NT2/D1 (cell line): ENCODE results near the gene ERICH3.

Source experiments
- DNase-seq: peaks from one replicate; pipeline ENCODE4 v3.0.0-alpha.2; 2011; ENCODE audit warnings: low read depth, low spot score
- H3K27me3 ChIP-seq: 2 replicates; pipeline ENCODE4 v1.6.0; 2011; ENCODE audit warnings: mild to moderate bottlenecking; ENCODE audit not compliant: insufficient read length, insufficient read depth
- H3K36me3 ChIP-seq: 2 replicates; pipeline ENCODE4 v1.6.1; 2011; ENCODE audit warnings: mild to moderate bottlenecking, low read length, mixed read lengths; ENCODE audit not compliant: insufficient read depth, insufficient read length
- H3K4me1 ChIP-seq: 2 replicates; pipeline ENCODE4 v1.5.1; 2011; ENCODE audit not compliant: insufficient read depth, insufficient read length
- H3K4me3 ChIP-seq: 2 replicates; pipeline ENCODE4 v1.5.1; 2011; ENCODE audit warnings: low read depth; ENCODE audit not compliant: insufficient read length
- H3K9ac ChIP-seq: 2 replicates; pipeline ENCODE4 v1.6.0; 2011; ENCODE audit warnings: low read depth; ENCODE audit not compliant: insufficient read length
- H3K9me3 ChIP-seq: 2 replicates; pipeline ENCODE4 v1.5.1; 2011; ENCODE audit warnings: mild to moderate bottlenecking, low read length; ENCODE audit not compliant: insufficient read depth
- SUZ12 ChIP-seq: IDR thresholded peaks from 2 replicates; pipeline ENCODE4 v1.6.1; 2011; ENCODE audit not compliant: insufficient read length, insufficient read depth; ENCODE audit errors: extremely low read depth
- YY1 ChIP-seq: IDR thresholded peaks from 2 replicates; pipeline ENCODE4 v1.6.1; 2011; ENCODE audit not compliant: insufficient read length, insufficient read depth
- ZNF274 ChIP-seq: IDR thresholded peaks from 2 replicates; pipeline ENCODE4 v1.6.1; 2011; ENCODE audit warnings: mild to moderate bottlenecking, low read depth, low read length

The ERICH3 gene

GRCh38 chr1:74689621-74690363 lies 16.2 kb upstream of the ERICH3 start:
- no peaks in the 10 kb centered on the region for H3K4me1 ChIP-seq
- DNase-seq, result peak; percentile 63
- TF ChIP-seq ZNF274 (no peak), YY1 (no peak), SUZ12 (no peak)
- no peaks in the 10 kb centered on the region for H3K9me3 ChIP-seq
- H3K4me3 ChIP-seq, result no peak overlapping the region
- no peaks in the 10 kb centered on the region for H3K27me3 ChIP-seq
- H3K9ac ChIP-seq, result no peak overlapping the region
- no peaks in the 10 kb centered on the region for H3K36me3 ChIP-seq

DNA sequence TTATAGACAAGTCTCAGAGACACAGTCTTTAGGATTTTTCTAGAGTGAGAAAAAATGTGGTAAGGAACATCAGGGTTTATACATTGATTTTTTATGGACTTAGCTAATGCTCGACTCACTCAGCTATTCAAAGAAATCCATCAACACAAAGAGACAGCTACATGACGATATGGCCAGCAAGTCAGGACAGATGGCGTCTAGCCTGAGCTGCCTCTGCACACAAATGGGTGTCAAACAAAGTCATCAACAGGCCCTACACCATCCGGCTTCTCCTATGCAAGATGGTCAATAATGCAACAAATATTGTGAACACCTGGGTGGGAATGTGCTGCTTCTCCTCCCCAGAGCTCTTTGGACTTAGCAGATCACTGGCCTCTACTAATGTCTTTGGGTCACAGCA lies 13.3 kb upstream of the ERICH3 start:
- TF ChIP-seq YY1 (no peak), ZNF274 (no peak), SUZ12 (no peak)
- no peaks in the 10 kb centered on the region for H3K4me1 ChIP-seq
- no peaks in the 10 kb centered on the region for H3K27me3 ChIP-seq
- no peak for DNase-seq
- no peaks in the 10 kb centered on the region for H3K9me3 ChIP-seq
- H3K9ac ChIP-seq, result no peak overlapping the region
- H3K4me3 ChIP-seq, result no peak overlapping the region
- H3K36me3 ChIP-seq, result no peaks in the 10 kb centered on the region

DNA sequence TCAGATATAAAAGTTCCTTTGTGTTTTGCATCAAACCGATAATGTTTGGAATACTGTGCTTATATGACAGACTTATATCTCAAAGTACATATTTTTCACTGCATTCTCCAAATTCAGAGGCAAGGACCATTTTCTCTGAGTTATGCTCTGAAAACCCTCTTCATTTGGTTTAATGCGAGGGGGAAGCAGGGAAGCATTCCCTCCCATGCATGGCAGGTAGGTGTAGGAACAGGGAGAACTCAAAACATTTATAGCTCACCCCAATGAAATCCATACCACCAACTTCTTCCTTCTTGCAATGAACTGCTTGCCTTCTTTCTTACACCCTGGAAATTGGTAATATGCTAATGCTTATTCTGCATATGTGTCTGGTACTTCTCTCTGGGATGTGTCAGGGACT lies 10.7 kb upstream of the ERICH3 start:
- Histone ChIP-seq H3K9ac (no peak overlapping the region), H3K4me1 (no peaks in the 10 kb centered on the region), H3K36me3 (no peaks in the 10 kb centered on the region), H3K27me3 (no peaks in the 10 kb centered on the region), H3K9me3 (no peaks in the 10 kb centered on the region), H3K4me3 (no peak overlapping the region)
- TF ChIP-seq ZNF274 (no peak), SUZ12 (no peak), YY1 (no peak)
- no peak for DNase-seq

DNA sequence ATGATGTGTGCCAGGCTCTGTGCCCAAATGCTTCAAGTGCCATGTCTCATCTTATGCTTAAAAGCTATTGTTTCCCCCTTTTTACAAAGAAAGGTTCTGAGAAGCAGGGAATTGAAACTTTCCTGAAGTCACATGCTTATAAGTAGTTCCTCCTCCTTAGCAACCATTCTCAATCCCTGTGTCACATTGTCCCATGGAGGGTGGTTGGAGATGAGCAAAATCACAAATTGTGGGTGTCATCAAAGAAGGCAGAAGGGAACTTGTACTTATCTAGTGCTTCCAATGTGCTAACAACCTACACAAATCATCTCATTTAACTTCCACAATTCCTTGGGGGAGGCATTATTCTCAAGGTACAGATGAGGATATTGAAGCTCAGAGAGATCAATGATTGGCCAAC lies 10.1 kb upstream of the ERICH3 start:
- no peaks in the 10 kb centered on the region for H3K36me3 ChIP-seq
- no peak for DNase-seq
- no peaks in the 10 kb centered on the region for H3K27me3 ChIP-seq
- no peak overlapping the region for H3K4me3 ChIP-seq
- no peaks in the 10 kb centered on the region for H3K9me3 ChIP-seq
- TF ChIP-seq SUZ12 (no peak), YY1 (no peak), ZNF274 (no peak)
- no peak overlapping the region for H3K9ac ChIP-seq
- no peaks in the 10 kb centered on the region for H3K4me1 ChIP-seq

- H3K36me3 ChIP-seq, result no peaks in the 10 kb centered on the region
- TF ChIP-seq YY1 (no peak), SUZ12 (no peak), ZNF274 (no peak)
- H3K9ac ChIP-seq, result no peak overlapping the region
- H3K27me3 ChIP-seq, result no peaks in the 10 kb centered on the region
- H3K4me1 ChIP-seq, result no peaks in the 10 kb centered on the region
- no peak overlapping the region for H3K4me3 ChIP-seq
- DNase-seq, result no peak
- no peaks in the 10 kb centered on the region for H3K9me3 ChIP-seq
These were observed 8.3 kb upstream of the ERICH3 start for GRCh38 chr1:74681851-74682250.

DNA sequence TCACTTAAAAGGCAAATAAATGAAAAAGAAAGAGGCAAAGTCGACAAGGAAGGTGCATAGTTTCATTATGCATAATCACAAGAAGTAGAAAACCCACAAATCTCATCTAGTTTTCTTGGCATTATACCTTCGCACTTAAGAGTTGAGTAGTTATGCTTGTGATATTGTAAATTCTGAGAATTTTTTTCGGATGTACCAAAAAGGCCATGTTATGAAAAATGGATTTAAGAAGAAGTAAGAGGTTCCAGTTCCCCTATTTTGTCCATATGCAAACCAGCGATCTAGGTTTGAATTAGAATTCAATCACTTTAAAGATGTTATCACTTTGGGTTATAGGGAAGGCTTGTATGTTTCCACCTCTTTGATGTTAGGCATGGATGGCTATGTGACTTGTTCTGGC lies 7.9 kb upstream of the ERICH3 start:
- no peak for DNase-seq
- TF ChIP-seq SUZ12 (no peak), ZNF274 (no peak), YY1 (no peak)
- H3K9ac ChIP-seq, result no peak overlapping the region
- no peaks in the 10 kb centered on the region for H3K36me3 ChIP-seq
- no peak overlapping the region for H3K4me3 ChIP-seq
- no peaks in the 10 kb centered on the region for H3K27me3 ChIP-seq
- H3K4me1 ChIP-seq, result no peaks in the 10 kb centered on the region
- H3K9me3 ChIP-seq, result no peaks in the 10 kb centered on the region

DNA sequence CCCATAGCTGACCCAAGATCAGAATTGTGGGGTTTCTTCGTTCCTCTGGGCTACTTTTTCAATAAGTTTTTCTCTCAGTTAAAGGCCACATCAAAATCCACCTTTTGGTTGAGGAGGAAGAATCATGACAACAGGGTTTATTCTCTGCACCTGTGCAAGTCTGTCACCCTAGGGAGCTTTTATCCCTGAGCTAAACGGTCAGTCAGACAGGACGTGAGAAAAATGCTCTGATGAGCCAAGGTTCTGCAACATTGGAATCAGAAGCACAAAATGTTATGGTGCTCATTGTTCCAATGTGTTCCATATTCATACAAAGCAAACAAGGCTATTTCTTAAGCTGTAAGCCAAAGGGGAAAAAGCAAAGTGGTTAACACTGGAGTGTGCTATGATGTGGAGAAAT lies 7.4 kb upstream of the ERICH3 start:
- H3K27me3 ChIP-seq, result no peaks in the 10 kb centered on the region
- H3K9ac ChIP-seq, result no peak overlapping the region
- no peak for TF ChIP-seq SUZ12
- no peak for TF ChIP-seq YY1
- no peak for TF ChIP-seq ZNF274
- no peaks in the 10 kb centered on the region for H3K4me1 ChIP-seq
- no peaks in the 10 kb centered on the region for H3K9me3 ChIP-seq
- H3K36me3 ChIP-seq, result no peaks in the 10 kb centered on the region
- DNase-seq, result no peak
- no peak overlapping the region for H3K4me3 ChIP-seq
